CD4-positive, alpha-beta T cell treated with Interleukin-15 for 4 hours (primary cell): ENCODE data around the gene STIP1.
A peak's percentile ranks its signal among the peaks of the same experiment; 100 is the strongest.
"Not testable (repeated sequence)": the region's sequence is repeated elsewhere in the genome, so short reads cannot be mapped to it uniquely, and the experiment has no call there.

ENCODE experiments used
- DNase-seq: peaks from one replicate; pipeline ENCODE4 v3.0.0-alpha.2; 2020; ENCODE audit warnings: low spot score

Gene STIP1

GRCh38 chr11:64238076-64238475 lies 52.1 kb downstream of the STIP1 start:
- no peak for DNase-seq

DNA sequence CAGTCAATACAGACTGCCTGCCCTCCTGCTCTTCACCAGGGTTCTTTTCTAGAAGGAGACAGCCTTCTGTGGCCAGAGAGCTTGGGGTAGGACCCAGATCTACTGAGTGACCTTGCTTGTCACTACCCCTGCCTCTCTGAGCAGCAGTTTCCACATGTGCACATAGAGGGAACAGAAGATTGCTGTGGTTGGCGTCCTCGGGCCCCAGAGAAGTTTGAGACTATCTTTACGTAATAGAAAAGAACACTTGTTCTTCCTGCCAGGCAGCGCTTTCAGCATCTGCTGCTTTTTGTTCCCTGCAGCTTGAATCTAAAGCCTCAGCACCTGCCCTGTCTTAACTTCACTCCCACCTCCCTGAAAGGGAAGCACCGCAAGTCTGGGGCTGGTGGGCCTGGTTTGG lies 53.0 kb downstream of the STIP1 start:
- no peak for DNase-seq

DNA sequence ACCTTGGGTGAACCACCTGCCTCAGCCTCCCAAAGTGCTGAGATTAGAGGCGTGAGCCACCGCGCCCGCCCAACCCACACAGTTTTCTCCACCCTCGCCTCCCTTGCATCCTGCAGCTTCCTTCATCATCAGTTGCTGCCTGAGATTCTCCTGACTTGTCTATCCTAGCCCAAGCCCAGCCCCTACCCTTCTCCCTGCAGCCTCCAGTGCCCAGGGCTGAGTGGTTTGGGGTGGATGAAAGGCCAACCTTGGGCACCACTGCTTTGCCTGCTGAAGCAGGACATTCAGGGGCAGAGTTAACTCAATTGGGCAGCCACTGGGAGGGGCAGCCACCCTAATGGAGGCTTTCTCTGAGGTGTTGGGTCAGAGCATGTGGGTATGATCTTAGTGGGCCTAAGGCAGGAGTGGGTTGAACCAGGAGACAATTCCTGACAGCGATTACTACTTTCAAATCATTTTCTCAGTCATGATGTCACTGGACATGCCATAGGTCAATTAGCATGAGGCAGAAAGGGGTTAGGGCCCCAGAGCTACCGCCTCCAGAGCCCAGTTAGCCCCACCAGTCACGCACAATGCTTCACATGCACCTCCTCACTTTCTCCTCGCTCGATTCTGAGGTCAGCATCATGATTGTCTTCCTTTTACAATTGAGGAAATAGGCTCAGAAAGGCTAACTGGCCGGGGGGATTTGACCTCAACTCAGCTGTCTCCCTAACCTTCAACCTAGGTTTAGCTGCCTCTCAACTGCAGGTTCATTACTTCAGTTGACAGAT lies 53.9 kb downstream of the STIP1 start:
- DNase-seq, result no peak

- DNase-seq, result peak; percentile 98
Observed at GRCh38 chr11:64240435-64241240, 54.7 kb downstream of the STIP1 start, which contains the start of gene FKBP2. Gene FKBP2 (plus strand): TSS chr11:64241095. CDS start chr11:64242388, 1,293 bp downstream.

DNA sequence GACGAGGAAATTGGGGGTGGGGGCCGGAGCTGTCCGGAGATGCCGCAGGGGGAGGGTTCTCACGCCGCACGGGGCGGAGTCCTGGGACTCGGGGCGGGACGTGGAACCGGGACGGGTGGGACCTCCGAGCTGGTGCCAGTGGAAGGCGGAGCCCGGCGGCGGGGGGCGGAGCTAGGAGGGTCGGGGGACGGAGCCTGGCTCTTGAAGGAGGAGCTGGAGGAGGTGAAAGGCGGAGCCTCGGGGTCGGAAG lies 55.2 kb downstream of the STIP1 start:
- DNase-seq, result peak; percentile 99

DNA sequence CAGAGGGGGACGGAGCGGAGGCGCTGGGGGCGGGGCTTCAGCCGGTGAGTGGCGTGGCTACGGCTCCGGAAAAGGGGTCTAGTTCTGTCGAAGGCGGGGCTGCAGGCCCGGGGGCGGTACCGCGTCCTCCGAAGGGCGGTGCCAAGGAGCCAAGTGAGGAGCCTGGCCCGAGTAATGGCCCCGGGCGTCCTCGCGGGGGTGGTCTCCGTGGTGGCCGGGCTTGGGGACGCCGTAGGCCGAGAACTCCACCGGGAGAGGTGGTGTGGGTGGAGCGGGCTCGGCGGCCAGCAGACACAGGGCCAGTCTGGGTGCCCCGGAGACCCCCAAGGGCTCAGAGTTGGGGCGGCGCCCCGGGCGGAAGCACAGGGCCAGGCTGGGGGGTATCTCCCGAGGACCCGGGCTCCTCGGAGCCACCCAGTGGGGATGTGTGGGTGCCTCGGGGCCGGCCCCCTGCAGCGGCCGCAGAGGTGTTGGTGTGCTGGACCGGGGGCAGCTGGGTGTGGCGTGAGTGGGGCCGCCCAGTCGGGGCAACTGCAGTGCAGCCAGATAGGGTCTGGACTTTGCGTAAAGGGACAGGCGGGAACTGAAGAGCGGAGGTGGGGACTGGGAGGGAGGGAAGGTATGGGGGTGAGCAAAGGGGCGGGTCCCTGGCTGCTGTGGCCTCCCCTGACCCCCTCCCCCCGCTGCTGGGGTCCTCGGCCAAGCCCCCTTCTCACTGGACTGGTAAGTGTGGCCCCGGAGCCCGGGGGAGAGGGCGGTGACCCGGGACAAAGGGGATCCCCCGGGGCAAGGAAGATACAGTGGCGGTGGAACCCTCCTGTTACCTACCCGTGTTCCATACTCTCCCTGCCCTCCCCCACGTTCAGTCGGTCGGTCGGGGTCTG lies 55.8 kb downstream of the STIP1 start:
- DNase-seq, result no peak

- no peak for DNase-seq
Observed at GRCh38 chr11:64243236-64243854, 57.4 kb downstream of the STIP1 start.

- DNase-seq, result no peak
Observed at GRCh38 chr11:64244107-64244506, 58.1 kb downstream of the STIP1 start.

DNA sequence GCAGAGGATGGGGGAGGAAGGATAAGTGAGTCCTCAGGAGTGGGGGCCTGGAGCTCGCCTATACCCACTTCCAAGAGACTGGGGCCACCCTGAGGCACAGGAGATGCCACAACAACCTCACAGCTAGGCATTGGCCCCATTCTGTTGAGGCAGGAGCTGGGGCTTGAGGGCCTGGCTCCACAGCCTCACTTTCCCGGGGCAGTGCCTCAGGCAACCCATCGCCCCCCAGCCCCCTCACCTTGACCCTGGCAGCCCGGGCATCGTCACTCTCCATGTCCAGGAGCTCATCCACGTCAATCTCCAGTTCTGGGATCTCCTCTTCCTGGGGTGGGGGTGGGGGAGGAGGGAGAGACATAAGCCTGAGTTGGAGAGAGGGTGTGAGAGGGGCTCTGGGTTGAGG lies 59.0 kb downstream of the STIP1 start:
- no peak for DNase-seq

DNA sequence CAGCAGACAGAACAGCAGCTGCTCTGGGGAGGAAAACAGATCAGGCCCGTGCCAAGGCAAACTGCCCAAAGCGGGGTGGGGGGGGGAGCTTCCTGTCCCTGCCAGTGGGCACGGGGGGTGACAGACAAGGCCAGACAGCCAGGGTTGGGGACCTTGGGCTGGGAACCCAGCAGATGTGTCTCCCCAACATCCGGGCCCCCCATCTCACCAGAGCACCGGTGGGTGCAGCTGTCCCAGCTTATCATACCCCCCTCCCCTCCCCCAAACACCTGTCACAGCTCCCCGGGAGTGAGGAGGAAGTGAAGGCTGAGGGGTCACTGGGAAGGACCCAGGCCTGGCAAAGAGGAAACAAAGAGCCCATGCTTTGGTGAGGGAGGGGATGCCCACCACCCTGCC lies 59.4 kb downstream of the STIP1 start:
- DNase-seq, result peak; percentile 52

DNA sequence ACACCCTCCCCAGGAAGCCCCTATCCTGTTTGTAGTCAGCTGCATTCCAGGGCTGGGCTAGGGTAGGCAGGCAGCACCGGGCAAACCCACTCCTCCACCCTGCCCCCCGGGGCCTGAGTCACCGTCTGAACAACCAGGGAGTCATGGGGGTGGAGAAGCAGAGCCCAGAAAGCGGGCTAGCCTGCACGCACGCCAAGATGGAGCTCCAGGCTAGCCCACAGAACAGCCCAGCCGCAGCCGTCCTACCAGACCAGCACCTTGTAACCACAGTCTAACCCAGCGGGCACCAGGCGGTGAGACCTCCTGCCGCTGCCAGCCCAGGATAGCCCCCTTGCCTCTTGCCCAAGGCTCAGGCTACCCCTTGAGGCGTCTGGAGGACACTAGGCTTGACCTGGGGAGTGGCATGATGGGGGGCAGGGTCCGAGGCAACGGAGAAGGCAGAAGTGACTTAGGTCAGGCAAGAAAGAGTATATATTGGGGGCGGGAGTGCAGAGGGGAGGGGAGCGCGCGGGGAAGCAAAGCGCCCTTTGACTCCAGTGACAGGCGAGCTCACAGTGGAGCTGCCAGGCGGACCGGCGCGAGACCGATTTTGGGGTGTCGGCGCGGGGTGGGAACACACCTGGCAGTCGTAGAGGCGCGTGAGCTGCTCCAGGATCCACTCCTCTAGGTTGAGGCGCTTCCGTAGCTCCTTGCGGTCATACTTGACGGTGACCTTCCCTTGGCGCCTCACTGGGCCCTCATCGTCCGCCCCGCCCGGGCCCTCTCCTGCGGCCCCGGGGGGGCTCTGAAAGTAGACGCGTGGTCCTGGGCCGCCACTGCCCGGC lies 60.0 kb downstream of the STIP1 start:
- DNase-seq, result peak; percentile 80

DNA sequence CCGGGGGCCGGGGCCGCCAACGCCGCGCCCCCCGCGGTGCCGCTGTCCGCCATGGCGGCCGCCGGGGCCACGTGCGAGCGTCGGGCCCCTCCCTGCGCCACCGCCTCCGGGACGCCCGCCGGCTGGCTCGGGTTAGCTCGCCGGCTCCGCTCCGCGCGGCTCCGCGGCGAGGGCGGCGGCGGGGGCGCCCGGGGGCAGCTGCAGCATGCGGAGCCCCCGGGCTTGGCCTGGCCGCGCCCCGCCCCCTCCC lies 60.6 kb downstream of the STIP1 start:
- DNase-seq, result not testable (repeated sequence)

GRCh38 chr11:64246871-64247728 lies 61.1 kb downstream of the STIP1 start, which contains the start of gene PPP1R14B:
Gene PPP1R14B (minus strand): TSS chr11:64246943. CDS start chr11:64246673, 270 bp downstream.
- DNase-seq, result peak; percentile 77

GRCh38 chr11:64247729-64248531 lies 62.0 kb downstream of the STIP1 start:
- no peak for DNase-seq

DNA sequence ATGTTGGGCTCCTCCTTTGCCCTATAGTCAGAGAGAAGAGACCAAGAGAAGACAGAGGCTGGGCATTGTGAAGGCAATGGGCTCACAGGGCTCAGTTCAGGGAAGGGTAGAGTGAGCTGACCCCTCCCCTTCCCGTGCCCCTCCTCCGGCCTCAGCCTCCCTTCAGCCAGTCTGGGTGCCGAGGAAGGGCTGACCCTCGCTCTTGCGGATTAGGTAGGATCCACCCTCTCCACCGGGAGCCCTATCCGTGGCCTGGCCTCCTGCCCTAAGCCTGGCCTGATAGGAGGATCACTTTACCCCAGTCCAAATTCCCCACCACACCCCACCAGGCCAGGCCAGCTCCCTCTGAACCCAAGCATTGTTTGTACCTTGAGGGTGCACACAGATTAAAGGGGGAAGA lies 62.6 kb downstream of the STIP1 start:
- no peak for DNase-seq

GRCh38 chr11:64249038-64249437 lies 63.1 kb downstream of the STIP1 start:
- DNase-seq, result no peak

DNA sequence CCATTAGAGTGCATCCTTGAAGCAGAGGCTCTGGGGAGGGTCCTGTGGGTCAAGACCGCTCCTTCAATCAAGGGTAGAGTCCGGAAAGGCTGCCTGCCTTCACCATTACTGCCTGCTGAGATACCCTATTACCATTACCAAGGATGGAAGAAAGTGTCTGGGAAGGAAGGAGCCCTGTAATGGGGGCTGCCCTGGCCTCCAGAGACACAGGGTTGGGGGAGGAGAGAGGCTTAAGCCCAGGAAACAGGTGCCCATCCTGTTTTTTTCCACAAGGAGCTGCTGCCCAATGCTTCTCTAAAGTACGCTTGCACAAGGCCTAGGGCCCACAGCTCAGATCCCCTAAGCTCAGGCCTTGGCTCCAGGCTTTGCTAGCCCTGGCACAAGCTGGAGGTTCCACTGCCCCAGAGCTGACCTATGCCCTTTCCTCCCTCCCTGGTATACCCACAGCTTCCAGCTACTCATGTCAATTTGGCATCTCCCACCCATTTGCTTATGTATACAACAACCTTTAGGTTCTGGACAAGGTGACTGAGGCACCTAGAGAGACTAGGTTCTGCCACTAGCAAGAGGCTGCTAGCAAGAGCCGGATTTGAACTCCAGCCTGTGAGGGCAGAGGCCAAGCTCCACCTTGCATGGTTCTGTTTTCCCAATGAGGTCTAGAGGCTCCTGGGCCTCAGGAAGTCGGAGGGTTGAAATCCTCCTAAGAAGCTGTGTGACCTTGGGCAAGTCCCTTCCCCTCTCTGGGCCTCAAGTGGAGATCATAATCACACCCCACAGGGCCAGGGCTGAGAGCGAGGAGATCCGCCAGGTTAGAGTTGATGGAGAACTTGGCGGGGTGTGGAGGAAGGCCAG lies 63.8 kb downstream of the STIP1 start:
- DNase-seq, result no peak

DNA sequence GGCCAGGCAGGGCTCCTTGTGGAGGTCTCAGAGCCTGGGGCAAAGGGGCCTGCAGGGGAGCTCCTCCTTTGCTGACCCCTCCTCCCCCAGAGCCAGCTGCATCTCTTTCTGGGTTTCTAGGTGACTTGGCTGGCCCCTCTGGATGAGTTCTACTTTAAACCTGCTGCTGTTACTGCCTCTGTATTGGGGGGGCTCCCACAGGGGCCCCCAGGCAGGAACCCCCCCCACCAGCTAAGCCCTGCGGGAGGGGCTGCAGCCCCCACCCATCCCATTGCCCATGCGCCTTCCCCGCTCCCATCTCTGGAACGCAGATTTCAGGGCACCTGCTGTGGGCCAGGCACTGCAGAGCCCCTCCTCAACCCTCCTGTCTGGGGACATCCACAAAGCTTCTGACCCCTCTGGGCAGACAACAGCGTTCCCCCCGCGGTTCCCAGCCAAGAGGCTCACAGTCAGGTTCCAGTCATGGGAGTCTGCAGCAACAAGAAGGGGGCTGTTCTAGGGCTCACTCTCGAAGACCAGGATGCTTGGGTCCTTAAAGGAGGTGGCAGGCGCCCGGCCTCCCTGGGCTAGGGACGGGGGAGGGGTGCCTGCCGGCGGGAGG lies 64.5 kb downstream of the STIP1 start:
- no peak for DNase-seq
